SIG-M5 treated with dmso at 0.1 percent for 504 hours (cell line): ENCODE results near the gene LHX2.

ENCODE experiments used
- DNase-seq: peaks from one replicate; lab custom pipeline; 2025; ENCODE audit not compliant: unreplicated experiment; lab: John Stamatoyannopoulos, UW

The LHX2 gene

GRCh38 chr9:124029617-124030016 is 18.0 kb downstream of the LHX2 start:
- DNase-seq = no peak

GRCh38 chr9:124030969-124031451 is 19.4 kb downstream of the LHX2 start:
- DNase-seq = no peak

GRCh38 chr9:124032247-124032646 is 20.7 kb downstream of the LHX2 start:
- DNase-seq = no peak

- DNase-seq = no peak
These were observed 21.8 kb downstream of the LHX2 start for GRCh38 chr9:124033348-124033747.

GRCh38 chr9:124033967-124034366 is 22.4 kb downstream of the LHX2 start:
- no peak for DNase-seq

- DNase-seq = no peak
These were observed 23.6 kb downstream of the LHX2 start for GRCh38 chr9:124035001-124035650.

- DNase-seq = no peak
These were observed 25.0 kb downstream of the LHX2 start for GRCh38 chr9:124036578-124036977.

GRCh38 chr9:124037790-124038189 is 26.2 kb downstream of the LHX2 start:
- no peak for DNase-seq

GRCh38 chr9:124038239-124038638 is 26.7 kb downstream of the LHX2 start:
- DNase-seq = no peak

- DNase-seq = no peak
These were observed 27.4 kb downstream of the LHX2 start for GRCh38 chr9:124038790-124039633.

GRCh38 chr9:124040186-124040931 is 28.8 kb downstream of the LHX2 start:
- DNase-seq = no peak

GRCh38 chr9:124040935-124041816 is 29.6 kb downstream of the LHX2 start:
- DNase-seq = no peak

- no peak for DNase-seq
These were observed 30.2 kb downstream of the LHX2 start for GRCh38 chr9:124041817-124042116.

- no peak for DNase-seq
These were observed 30.7 kb downstream of the LHX2 start for GRCh38 chr9:124042201-124042721.

- DNase-seq = no peak
These were observed 32.9 kb downstream of the LHX2 start for GRCh38 chr9:124044448-124044847.

- DNase-seq = no peak
These were observed 33.7 kb downstream of the LHX2 start for GRCh38 chr9:124045076-124045829.

- DNase-seq = no peak
These were observed 34.2 kb downstream of the LHX2 start for GRCh38 chr9:124045830-124046177.

- DNase-seq = no peak
These were observed 34.6 kb downstream of the LHX2 start for GRCh38 chr9:124046189-124046588.

GRCh38 chr9:124047251-124047672 is 35.7 kb downstream of the LHX2 start:
- no peak for DNase-seq

- DNase-seq = no peak
These were observed 39.4 kb downstream of the LHX2 start for GRCh38 chr9:124050955-124051354.
